ENCODE measurements around the gene LMOD3. TPM values are rescaled to one million over a fixed set of nuclear protein-coding genes. Genes with fewer than 3 reads are reported as not detected.

The LMOD3 gene
- not detected for total RNA-seq

DNA sequence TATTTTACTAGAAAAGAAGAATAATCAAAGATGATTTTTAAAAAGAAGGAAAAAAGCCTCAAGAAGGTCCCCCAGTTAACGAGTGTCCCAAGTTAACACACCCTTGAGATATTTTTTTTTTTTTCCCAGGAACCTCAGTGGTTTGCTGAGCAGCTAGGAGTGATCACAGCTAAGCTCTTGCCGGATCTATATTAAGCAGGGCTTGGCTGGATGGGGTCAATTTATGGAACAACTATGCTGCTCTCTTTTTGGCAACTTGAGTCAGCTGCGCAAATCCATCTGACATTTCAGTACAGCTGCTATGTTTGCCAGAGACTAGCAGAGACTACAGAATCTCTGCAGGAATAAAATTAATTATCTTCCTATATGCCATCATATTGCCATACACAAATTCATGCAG lies at the start of gene LMOD3:
Gene LMOD3 (minus strand): TSS at position 193 of the 400 bp plus-strand sequence. CDS start 209 bp downstream, outside the sequence.
- DNase-seq (ENCODE audit: low spot score) (no peak), ATAC-seq (no peak)

DNA sequence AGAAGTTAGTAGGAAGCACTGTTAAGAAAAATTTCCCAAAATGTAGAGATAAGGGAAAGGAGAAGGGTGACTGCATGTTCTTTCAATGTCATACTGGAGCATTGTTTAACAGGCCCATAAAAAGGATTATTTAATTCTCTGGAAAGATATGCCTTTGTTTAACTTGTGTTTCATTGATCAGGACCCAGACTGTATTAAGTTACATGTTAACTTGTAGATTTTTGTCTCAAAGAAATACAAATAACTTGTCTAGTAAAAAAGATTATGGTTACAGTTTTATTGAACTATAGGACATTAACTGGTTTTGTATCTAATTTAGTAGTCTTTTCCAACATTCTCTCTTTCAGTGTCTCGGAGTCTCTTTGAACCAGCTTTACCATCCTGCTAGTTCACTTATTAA lies 49.7 kb upstream of the LMOD3 start:
- ATAC-seq (no peak), DNase-seq (ENCODE audit: low spot score) (no peak)

DNA sequence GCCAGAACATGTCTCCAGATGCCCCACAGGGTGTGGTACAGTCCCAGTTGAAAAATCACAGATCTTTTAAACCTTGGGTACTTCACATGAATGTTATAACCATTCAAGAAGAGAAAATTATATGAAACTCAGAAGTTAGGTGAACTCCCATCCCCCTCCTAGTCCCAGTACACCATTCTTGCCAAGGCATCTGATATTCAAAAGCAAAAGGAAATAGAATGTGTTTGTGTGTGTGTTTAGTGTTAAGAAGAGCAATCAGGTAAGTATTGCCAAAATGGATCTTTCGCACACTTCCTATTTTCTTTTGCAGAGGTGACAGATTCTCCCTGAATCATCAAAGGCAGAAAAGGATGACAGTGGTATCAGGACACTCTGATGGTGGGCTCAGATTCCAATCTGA lies 44.1 kb upstream of the LMOD3 start:
- DNase-seq (ENCODE audit: low spot score), result no peak
- peak; percentile 83 for ATAC-seq

DNA sequence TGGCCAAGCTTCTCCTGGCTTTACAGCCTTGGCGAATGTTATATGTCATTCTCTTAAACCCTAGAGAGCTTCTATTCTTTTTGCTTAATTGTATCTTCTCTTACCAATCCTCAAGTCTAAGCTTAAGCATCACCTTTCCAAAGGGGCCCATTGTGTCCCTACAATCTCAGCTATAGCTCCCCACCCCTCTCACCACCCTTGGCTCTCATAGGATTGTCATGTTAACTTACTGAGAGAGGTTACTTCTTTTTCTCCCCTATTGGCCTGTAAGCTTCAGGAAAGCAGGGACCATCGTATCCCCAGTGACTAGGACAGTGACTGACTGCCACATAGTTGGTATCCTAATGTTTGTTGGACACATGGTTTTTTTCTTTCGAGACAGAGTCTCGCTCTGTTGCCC lies 43.3 kb upstream of the LMOD3 start:
- ATAC-seq, result no peak
- DNase-seq (ENCODE audit: low spot score), result no peak

DNA sequence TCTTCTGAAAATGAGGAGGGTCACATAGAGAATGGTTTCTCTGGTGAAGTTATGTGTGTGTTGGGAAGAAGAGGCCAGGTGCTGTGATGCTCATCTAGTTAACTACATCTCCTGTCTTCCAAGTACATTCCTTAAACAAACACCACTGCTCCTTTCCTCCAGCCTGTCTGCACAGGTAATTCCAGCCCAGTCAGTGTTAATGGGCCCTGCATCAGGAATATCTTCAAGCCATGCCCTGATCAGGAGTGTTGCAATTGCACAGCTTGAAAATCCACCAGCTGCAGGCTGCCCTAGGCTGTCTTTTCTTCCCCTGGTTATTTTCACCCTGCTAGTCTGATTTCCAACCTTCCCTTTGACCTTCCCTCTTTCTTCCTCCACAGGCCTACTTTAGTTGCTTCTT lies 41.9 kb upstream of the LMOD3 start:
- DNase-seq (ENCODE audit: low spot score) (no peak), ATAC-seq (no peak)

DNA sequence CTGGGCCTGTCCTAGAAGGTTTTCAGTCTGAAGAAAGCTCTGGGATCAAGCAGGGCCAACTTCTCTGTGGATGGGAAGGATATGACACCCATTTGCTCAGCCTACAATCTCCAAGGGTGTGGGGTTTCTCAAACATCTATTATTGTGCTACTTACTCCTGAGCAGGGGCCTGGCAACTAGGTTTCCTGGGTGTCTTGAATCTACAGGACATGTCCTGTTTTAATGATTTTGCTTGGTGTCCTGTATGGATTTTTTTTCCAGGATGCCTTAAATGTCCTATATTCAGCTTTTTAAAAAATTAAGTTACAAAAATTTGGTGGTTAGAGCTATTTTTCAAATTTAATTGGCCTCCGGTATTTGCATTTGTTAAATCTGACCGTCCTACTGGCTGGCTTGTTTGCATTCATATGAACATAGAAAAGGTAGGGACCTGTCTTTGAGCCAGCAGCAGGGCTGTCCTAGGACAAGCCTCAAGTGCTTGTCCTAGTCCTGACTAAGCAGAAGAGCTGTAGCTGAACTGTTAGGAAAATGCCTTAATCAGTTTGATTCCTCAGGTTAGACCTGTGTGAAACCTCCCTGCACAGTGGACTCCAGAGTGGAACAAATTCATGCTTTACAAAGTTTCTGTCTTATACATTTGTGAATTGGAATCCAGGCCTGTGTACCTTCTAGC lies 40.0 kb upstream of the LMOD3 start:
- ATAC-seq (no peak), DNase-seq (ENCODE audit: low spot score) (no peak)

DNA sequence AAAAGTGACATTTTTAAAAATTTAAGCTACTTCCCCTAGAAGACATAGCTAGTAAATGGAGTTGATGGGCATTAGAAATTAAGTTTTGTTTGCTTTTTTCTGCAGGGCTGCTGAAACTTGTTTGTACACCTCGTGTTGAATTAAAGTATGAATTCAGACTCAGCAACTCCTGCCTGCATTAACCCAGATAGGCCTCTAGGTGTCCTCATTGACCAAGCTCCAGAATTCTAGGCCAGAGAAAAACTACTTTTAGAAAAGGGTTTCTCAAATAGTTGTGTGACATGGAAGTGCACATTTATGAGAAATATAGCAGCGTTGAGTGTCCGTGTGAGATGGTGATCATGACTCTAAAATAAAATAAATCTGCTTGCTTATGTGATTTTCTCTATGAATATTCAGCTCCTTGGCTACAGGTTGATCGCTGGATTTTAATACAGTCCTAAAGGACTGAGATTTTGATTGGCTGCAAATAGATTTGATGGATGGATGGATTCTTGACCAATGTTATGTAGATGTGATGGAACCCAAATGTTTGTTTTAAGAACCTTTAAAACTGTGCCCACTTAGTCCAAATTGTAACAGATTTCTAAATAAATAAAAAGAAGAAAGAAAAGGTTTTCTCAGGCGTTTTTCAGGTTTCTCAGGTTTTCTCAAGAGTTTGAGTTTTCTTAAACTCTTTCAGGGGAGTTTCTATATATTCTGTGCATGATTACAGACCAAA lies 39.4 kb upstream of the LMOD3 start:
- DNase-seq (ENCODE audit: low spot score), result no peak
- peak; percentile 95 for ATAC-seq

DNA sequence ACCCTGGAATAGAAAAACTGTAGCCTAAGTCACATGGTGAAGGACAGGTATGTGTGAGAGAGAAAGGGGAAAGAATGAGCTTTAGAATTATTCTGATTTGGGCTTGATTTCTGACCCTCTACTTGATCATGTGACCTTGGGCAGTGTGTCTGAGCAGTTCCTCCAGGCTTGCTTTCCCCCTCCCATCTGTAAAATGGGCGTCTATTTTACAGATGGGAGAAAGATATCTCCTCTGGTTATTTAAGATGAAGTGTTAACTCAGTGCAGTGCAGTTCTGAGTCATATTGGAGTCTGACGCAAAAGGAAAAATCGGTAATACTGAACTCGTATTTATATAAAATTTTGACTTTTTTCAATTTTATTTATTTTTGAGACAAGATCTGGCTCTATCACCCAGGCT lies 38.1 kb upstream of the LMOD3 start:
- DNase-seq (ENCODE audit: low spot score) (no peak), ATAC-seq (no peak)

DNA sequence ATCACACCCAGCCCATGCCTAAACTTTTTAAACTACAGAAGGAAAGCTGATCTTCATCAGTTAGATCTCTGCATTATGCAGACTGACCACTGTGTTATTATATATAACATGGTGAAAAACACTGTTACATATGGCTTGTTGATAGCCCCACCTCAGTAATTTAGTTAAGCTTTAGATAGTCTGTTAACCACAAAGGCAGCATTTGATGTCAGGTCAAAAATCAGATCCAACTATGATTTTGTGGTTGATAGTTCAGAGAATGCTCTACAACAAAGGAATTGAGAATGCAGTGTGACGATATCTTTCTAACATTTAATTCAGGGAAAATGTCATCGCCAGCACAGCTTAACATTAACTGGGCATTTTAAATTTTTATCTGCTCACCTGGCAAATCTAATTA lies 37.7 kb upstream of the LMOD3 start:
- DNase-seq (ENCODE audit: low spot score), result no peak
- ATAC-seq, result no peak

DNA sequence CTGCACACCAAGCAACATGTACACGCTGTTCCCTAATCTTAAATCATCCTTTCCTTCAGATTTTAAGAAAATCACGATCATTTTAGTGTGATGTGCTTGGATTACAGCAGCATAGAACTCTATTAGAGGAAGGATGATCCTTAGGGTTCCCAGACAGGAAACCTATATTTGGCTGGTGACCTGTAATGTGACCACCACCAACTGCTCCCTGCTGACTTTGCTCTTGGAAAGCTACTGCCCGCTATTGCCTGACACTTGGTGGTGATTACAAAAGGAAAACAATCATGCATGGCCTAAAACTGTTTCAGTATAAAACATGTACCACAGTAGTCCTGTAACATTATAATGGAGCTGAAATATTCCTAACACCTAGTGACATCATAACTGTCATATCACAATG lies 27.2 kb upstream of the LMOD3 start:
- DNase-seq (ENCODE audit: low spot score) (no peak), ATAC-seq (no peak)

DNA sequence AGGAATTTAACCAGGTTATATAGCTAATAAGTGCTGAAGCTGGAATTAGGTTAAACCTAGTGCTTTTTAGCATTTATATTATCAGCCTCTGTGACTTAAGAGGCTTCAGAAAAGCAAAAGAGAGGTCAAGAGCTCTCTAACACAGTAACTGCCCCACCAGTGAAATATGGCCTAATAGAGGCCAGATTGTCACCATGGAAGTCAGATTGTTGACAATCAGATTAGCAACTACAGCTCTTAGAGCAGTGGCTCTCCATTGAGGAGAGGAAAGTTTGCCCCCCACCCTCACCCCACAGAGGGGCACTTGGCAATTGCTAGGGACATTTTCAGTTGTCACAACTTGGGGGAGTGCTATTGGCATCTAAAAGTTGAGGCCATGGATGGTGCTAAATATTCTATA lies 23.3 kb upstream of the LMOD3 start:
- ATAC-seq (no peak), DNase-seq (ENCODE audit: low spot score) (no peak)

DNA sequence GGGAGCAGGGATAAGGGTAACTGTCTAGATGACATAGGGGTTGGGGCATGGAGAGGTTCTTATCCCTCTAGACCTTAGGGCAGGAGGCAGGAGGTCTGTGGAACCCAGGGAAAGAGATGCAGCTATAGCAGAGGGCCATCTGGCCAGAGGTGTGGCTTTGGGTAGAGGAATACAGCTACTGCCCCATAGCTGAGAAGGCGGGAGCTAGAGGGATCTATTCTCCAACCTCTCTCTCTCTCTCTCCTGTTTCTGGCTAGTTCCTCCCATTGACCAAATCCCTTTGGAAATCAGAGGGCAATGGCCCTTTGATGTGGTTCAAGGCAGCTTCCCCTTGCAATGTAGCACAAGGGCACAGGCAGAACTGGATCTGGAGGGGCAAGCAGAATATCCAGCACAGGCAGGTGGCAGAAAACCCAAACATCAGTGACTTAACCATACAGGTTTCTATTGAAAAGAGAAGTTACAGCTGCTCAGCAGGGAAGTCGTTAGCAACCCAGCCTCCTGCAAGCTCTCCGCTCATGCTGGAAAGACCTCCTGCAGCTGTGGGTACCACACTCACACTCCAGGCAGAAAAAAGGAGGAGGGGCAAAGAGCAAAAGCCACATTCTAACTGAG lies 22.3 kb upstream of the LMOD3 start:
- ATAC-seq (no peak), DNase-seq (ENCODE audit: low spot score) (no peak)

DNA sequence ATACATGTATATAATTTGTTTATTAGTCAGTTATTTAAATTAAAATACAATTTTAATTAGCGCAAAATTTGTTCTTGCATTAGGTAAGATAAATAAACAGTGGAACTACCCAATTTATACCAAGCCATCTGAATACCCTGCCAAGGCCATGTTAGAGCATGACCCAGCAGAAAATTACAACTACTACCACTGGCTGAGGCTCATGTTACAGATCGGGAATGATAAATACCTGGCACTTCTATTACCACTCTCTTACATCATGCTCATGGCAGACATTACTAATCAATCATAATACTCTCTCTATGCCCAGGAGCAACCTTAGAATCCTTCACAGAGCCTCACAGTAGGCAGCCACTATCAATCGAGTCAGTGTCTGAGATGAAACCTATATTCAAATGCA lies 21.2 kb upstream of the LMOD3 start:
- no peak for DNase-seq (ENCODE audit: low spot score)
- no peak for ATAC-seq

DNA sequence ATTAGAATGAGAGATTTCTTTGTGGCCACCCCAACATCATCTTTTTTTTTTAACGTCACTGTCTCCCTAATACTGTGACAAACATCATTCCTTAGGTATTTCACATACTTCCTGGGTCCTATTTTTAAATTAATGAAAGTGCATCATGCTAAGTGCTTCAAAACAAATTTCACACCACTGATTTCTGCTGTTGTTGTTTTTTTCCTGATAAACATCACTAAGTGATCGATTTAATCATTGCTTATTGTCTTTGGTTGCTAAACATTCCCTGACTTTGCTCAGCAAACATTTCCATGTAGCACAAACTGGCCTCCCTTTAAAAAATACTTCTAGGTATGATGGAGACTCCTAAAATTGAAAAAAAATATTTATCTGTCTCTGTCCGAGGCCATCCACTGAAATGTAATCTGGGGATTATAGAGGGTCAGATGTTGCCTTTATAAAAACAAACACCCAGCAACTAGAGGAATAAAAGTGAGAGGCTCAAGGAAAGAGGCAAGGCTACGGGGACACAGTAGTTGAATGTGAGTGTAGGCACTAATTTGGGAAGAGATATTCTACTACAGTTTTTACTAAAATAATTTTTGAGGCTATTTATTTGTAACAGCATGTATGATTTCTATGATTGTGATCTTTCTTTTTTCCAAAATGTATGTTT lies 20.5 kb upstream of the LMOD3 start:
- DNase-seq (ENCODE audit: low spot score) (no peak), ATAC-seq (no peak)

DNA sequence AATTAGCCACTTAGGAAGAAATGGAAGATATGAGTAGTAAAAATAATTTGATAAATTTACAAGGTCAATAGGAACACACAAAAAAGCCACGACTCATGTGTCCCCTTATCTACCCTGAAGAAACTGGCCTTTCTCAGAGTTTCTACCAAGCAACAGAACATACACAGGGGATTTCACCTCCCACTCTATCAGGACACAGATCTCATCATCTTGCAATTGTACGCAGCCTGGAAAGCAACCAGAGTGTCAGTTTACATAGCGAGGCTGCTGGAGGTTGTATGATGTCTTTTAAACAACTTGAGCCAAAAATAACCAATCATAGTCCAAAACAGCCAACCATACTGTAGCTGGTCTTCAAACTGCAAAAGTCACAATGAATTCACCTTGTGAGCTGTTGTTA lies 19.7 kb upstream of the LMOD3 start:
- no peak for DNase-seq (ENCODE audit: low spot score)
- ATAC-seq, result no peak

DNA sequence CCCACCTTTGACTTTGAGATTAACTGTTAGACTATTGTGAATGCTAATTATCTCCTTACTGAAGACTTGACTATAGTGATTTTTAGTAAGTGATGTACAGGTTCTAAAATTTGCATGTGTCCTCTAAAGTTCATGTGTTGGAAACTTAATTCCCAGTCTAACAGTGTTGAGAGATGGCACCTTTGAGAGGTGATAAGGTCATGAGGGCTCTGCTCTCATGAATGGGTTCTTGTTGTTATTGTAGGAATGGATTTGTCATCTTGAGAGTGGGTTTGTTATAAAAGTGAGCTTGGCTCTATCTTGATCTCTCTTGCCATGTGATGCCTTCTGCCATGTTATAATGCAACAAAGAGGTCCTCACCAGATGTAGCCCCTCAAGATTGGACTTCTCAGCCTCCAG lies 18.9 kb upstream of the LMOD3 start:
- DNase-seq (ENCODE audit: low spot score) (no peak), ATAC-seq (no peak)

DNA sequence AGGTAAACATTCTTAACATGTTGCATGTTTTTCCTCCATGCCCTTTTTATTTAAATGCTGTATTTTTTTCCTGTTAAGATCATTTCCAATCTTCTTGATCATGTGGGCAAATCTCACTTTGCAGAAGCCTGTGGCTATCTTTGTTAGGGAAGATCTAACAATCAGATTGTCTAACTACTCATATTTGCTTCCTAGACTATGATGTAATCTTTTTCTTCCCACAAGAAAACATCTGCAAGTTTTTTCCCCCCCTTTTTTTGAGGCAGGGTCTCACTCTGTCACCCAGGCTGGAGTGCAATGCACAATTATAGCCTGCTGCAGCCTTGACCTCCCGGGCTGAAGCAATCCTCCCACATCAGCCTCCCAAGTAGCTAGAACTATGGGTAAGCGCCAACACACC lies 15.0 kb upstream of the LMOD3 start:
- DNase-seq (ENCODE audit: low spot score) (no peak), ATAC-seq (no peak)

DNA sequence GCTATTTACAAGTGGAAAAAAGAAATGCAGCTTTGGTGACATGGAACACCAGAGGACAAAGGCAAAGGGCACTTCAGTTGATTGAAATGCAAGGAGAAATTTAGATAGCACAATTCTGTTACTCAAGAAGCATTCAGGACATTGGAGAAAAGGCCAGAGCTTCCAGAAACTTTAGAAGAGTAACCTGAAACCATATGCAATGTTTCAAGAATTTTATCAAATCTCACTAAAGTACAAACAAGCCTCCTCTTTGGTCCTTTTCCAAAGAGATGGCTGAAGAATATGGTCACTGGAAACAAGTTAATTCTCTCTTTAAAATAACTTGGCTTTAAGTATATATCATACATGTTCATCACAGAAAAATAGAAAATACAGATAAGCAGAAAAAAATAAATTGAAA lies 14.6 kb upstream of the LMOD3 start:
- no peak for ATAC-seq
- no peak for DNase-seq (ENCODE audit: low spot score)

DNA sequence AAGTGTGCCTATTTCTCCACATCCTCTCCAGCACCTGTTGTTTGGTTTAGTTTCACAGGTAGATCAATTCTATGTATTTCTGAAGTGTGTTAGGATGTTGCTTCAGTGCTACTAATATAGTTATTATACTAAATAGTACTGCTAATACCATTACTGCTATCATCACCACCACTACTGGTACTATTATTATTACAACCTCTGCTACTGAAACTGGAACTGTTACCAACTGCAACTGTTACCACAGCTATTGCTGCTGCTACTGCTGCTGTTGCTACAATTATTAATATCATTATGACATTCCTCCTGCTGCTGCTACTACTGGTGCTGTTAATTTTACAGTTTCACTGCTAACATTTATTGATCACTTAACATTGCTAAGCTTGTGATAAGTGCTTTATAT lies 8.3 kb upstream of the LMOD3 start:
- DNase-seq (ENCODE audit: low spot score) (no peak), ATAC-seq (no peak)

DNA sequence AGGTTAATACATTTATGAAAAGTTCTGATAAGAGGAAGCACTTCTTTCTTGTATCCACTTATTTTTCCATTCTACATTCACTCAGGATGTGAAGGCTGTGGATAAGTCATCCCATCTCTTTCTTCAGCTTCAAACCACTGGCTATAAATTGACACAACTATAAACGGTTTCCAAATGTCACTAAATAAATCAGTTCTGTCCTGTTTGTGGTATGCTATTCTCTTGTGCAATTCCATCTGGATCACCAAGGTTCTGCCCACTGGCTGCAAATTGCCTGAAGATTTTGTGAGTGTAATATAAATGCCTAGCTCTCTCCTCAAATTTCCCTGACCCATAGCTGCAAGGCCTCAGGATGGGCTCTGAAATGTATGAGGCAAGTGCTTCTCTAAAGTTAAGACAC lies 7.1 kb upstream of the LMOD3 start:
- ATAC-seq, result no peak
- DNase-seq (ENCODE audit: low spot score), result no peak

DNA sequence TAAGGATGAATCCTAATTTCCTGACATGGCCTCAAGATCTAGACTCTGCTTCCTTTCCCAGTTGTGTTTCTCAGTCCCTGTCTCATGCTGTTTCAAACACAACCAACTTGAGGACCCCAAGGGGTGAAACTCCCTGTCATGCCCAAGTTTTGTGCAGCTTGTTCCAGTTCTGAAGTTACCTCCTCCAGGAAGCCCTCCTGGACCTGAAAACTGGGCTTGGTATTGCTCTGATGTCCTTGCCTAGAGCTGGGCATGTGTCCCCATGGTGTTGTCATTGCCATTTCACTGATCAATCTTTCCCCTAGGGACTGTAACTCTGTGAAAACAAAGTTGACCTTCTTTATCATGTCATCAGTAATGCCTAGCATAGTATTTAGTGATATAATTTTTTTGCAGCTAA lies 6.1 kb upstream of the LMOD3 start:
- ATAC-seq, result no peak
- DNase-seq (ENCODE audit: low spot score), result no peak

DNA sequence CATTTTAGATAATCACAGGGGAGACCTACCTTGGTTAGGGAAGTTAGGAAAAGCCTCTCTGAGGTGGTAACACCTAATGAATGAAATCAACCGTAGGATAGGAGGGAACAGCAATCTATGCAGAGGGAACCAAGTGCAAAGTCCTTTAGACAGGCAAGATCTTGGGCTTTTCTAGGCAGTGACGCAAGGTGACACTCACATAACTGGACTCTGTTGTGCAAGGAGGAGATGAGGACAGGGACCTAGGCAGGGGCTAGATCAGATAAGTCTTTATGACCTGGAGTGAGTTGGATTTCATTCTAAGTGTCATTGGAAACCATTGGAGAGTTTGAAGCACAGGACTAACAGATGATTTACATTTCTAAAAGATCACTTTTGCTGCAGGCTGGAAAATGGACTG lies 4.6 kb upstream of the LMOD3 start:
- no peak for ATAC-seq
- no peak for DNase-seq (ENCODE audit: low spot score)
